GM10266 (cell line): Measurements from ENCODE around the gene HTR1D.
A peak's percentile ranks its signal among the peaks of the same experiment; 100 is the strongest.

ENCODE experiments used
- DNase-seq: peaks from one replicate; pipeline ENCODE4 v3.0.0; 2012; ENCODE audit errors: extremely low spot score
- CTCF ChIP-seq: IDR thresholded peaks from 2 replicates; pipeline ENCODE4 v1.5.1; 2012; ENCODE audit warnings: mild to moderate bottlenecking, low read depth; ENCODE audit not compliant: control insufficient read depth, insufficient read depth; ENCODE audit errors: missing control alignments

HTR1D gene

GRCh38 chr1:23169195-23169575 is 48.1 kb downstream of the HTR1D start:
- no peak for TF ChIP-seq CTCF
- DNase-seq = no peak

GRCh38 chr1:23168445-23169194 is 48.7 kb downstream of the HTR1D start, which contains the start of gene LUZP1:
Gene LUZP1 (minus strand): TSS chr1:23168856.
- TF ChIP-seq CTCF = peak; percentile 29
- peak; percentile 95 for DNase-seq

- no peak for TF ChIP-seq CTCF
- peak; percentile 75 for DNase-seq
Observed at GRCh38 chr1:23168079-23168444, 49.2 kb downstream of the HTR1D start.

GRCh38 chr1:23167353-23168078 is 49.8 kb downstream of the HTR1D start:
- no peak for TF ChIP-seq CTCF
- DNase-seq = peak; percentile 61

GRCh38 chr1:23166854-23167253 is 50.4 kb downstream of the HTR1D start:
- DNase-seq = no peak

GRCh38 chr1:23163395-23163794 is 53.9 kb downstream of the HTR1D start:
- TF ChIP-seq CTCF = no peak
- DNase-seq = no peak

More at GRCh38 chr1:23166854-23167253, 50.4 kb downstream of the HTR1D start:
- no peak for TF ChIP-seq CTCF

- no peak for TF ChIP-seq CTCF
- no peak for DNase-seq
Observed at GRCh38 chr1:23159963-23160877, 57.1 kb downstream of the HTR1D start.
